ENCODE data around the gene GPRIN1.

Gene GPRIN1

DNA sequence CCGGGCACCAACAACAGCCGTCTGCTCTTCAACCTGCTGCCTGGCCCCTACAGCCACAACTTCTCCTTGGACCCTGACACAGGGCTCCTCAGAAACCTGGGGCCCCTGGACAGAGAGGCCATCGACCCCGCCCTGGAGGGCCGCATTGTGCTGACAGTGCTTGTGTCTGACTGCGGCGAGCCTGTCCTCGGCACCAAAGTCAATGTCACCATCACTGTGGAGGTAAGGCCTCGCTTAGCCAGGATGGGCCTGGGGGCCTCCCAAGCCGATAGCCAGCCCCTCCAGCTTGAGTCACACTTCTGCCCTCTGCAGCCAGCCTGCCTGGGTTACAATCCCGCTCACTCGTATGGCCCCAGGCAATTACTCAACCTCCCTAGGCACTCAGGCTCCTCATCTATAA, 28.6 kb downstream of the GPRIN1 start:
- Histone ChIP-seq H3K79me2 (ENCODE audit: insufficient read depth, low read depth) (no peaks in the 10 kb centered on the region), H3K9ac (no peak overlapping the region), H2AFZ (ENCODE audit: low read depth) (no peak overlapping the region), H3K27ac (no peak overlapping the region), H3K27me3 (ENCODE audit: insufficient read depth, low read depth) (no peaks in the 10 kb centered on the region), H3K36me3 (ENCODE audit: insufficient read depth) (no peaks in the 10 kb centered on the region), H3K4me3 (IDR thresholded peaks at IDR 0.05; ENCODE audit: insufficient read depth, low read depth, low read length) (no peak overlapping the region), H3K4me1 (ENCODE audit: low read depth, poor library complexity, severe bottlenecking) (no peaks in the 10 kb centered on the region), H3K4me2 (no peak overlapping the region), H4K20me1 (ENCODE audit: insufficient read depth) (no peaks in the 10 kb centered on the region)
- TF ChIP-seq, protein P1, sequence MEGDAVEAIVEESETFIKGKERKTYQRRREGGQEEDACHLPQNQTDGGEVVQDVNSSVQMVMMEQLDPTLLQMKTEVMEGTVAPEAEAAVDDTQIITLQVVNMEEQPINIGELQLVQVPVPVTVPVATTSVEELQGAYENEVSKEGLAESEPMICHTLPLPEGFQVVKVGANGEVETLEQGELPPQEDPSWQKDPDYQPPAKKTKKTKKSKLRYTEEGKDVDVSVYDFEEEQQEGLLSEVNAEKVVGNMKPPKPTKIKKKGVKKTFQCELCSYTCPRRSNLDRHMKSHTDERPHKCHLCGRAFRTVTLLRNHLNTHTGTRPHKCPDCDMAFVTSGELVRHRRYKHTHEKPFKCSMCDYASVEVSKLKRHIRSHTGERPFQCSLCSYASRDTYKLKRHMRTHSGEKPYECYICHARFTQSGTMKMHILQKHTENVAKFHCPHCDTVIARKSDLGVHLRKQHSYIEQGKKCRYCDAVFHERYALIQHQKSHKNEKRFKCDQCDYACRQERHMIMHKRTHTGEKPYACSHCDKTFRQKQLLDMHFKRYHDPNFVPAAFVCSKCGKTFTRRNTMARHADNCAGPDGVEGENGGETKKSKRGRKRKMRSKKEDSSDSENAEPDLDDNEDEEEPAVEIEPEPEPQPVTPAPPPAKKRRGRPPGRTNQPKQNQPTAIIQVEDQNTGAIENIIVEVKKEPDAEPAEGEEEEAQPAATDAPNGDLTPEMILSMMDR (conservative IDR thresholded peaks at IDR 0.05; ENCODE audit: low read depth, low read length), result no peak

DNA sequence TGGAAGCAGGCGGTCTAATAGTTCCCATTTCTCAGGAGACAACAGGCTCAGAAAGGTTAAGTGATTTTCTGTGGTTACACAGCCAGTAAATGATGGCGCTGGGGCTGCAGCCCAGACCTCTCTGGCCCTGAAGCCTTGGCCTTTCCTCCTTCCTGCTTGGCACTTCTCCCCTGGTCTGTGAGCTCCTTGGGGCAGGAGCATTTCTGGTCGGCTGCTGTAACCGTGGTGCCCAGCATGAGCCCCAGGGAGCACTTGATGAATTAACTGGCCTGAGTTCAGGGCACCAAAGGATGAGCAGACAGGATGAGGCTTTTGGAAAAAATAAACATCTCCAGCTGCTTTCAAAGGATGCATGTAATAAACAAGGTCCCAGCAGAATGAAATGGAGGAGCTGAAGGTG, 30.6 kb downstream of the GPRIN1 start:
- Histone ChIP-seq H3K4me2 (no peak overlapping the region), H4K20me1 (ENCODE audit: insufficient read depth) (no peaks in the 10 kb centered on the region), H3K36me3 (ENCODE audit: insufficient read depth) (no peaks in the 10 kb centered on the region), H3K4me3 (IDR thresholded peaks at IDR 0.05; ENCODE audit: insufficient read depth, low read depth, low read length) (no peak overlapping the region), H3K9ac (no peak overlapping the region), H3K79me2 (ENCODE audit: insufficient read depth, low read depth) (no peaks in the 10 kb centered on the region), H2AFZ (ENCODE audit: low read depth) (no peak overlapping the region), H3K27me3 (ENCODE audit: insufficient read depth, low read depth) (no peaks in the 10 kb centered on the region), H3K4me1 (ENCODE audit: low read depth, poor library complexity, severe bottlenecking) (peaks cover under 1% of the 10 kb centered on the region), H3K27ac (no peak overlapping the region)
- TF ChIP-seq, protein P1 (conservative IDR thresholded peaks at IDR 0.05; ENCODE audit: low read depth, low read length), result no peak

DNA sequence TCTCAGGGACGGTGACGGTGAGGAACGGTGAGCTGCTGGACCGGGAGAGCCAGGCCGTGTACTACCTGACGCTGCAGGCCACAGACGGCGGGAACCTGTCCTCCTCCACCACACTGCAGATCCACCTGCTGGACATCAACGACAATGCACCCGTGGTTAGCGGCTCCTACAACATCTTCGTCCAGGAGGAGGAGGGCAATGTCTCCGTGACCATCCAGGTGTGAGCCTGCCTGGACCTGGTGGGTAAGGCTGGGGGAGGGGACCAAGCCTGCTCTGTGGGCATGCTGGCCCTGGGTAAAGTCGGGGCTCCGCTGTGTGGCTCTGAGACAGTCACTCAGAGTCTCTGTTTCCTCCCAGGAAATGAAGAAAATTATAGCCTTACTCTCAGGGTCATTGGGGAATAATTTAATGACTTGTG, 31.6 kb downstream of the GPRIN1 start:
- Histone ChIP-seq H3K4me1 (ENCODE audit: low read depth, poor library complexity, severe bottlenecking) (peaks cover 3% of the 10 kb centered on the region), H3K27me3 (ENCODE audit: insufficient read depth, low read depth) (no peaks in the 10 kb centered on the region), H3K36me3 (ENCODE audit: insufficient read depth) (no peaks in the 10 kb centered on the region), H3K4me2 (no peak overlapping the region), H3K79me2 (ENCODE audit: insufficient read depth, low read depth) (no peaks in the 10 kb centered on the region), H3K27ac (no peak overlapping the region), H2AFZ (ENCODE audit: low read depth) (no peak overlapping the region), H3K9ac (no peak overlapping the region), H4K20me1 (ENCODE audit: insufficient read depth) (no peaks in the 10 kb centered on the region), H3K4me3 (IDR thresholded peaks at IDR 0.05; ENCODE audit: insufficient read depth, low read depth, low read length) (no peak overlapping the region)
- TF ChIP-seq, protein P1 (conservative IDR thresholded peaks at IDR 0.05; ENCODE audit: low read depth, low read length), result no peak

GRCh38 chr5:176577312-176578176, 32.4 kb downstream of the GPRIN1 start:
- Histone ChIP-seq H3K27ac (no peak overlapping the region), H4K20me1 (ENCODE audit: insufficient read depth) (no peaks in the 10 kb centered on the region), H3K79me2 (ENCODE audit: insufficient read depth, low read depth) (no peaks in the 10 kb centered on the region), H3K27me3 (ENCODE audit: insufficient read depth, low read depth) (no peaks in the 10 kb centered on the region), H3K4me3 (IDR thresholded peaks at IDR 0.05; ENCODE audit: insufficient read depth, low read depth, low read length) (no peak overlapping the region), H3K36me3 (ENCODE audit: insufficient read depth) (no peaks in the 10 kb centered on the region), H3K4me2 (no peak overlapping the region), H3K9ac (no peak overlapping the region), H3K4me1 (ENCODE audit: low read depth, poor library complexity, severe bottlenecking) (peaks cover 3% of the 10 kb centered on the region), H2AFZ (ENCODE audit: low read depth) (no peak overlapping the region)
- TF ChIP-seq, protein P1 (conservative IDR thresholded peaks at IDR 0.05; ENCODE audit: low read depth, low read length), result no peak

Measured in KMS-11 (cell line).